ENCODE results near the gene FUT1. TPM values are rescaled to one million over a fixed set of nuclear protein-coding genes. Genes with fewer than 3 reads are reported as not detected.

The FUT1 gene
- total and polyA plus RNA-seq, 9 of the 15 experiments (the other 6 are each of a cell fraction or from before 2014, with no cell fraction given): 2.3 to 18.5 (median 8.8) TPM

GRCh38 chr19:48784527-48784926 is 32.1 kb upstream of the FUT1 start (continued):
- TF ChIP-seq, protein P1, sequence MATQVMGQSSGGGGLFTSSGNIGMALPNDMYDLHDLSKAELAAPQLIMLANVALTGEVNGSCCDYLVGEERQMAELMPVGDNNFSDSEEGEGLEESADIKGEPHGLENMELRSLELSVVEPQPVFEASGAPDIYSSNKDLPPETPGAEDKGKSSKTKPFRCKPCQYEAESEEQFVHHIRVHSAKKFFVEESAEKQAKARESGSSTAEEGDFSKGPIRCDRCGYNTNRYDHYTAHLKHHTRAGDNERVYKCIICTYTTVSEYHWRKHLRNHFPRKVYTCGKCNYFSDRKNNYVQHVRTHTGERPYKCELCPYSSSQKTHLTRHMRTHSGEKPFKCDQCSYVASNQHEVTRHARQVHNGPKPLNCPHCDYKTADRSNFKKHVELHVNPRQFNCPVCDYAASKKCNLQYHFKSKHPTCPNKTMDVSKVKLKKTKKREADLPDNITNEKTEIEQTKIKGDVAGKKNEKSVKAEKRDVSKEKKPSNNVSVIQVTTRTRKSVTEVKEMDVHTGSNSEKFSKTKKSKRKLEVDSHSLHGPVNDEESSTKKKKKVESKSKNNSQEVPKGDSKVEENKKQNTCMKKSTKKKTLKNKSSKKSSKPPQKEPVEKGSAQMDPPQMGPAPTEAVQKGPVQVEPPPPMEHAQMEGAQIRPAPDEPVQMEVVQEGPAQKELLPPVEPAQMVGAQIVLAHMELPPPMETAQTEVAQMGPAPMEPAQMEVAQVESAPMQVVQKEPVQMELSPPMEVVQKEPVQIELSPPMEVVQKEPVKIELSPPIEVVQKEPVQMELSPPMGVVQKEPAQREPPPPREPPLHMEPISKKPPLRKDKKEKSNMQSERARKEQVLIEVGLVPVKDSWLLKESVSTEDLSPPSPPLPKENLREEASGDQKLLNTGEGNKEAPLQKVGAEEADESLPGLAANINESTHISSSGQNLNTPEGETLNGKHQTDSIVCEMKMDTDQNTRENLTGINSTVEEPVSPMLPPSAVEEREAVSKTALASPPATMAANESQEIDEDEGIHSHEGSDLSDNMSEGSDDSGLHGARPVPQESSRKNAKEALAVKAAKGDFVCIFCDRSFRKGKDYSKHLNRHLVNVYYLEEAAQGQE (IDR thresholded peaks at IDR 0.05; ENCODE audit: borderline replicate concordance): peak; percentile 96
- TF ChIP-seq, protein P1 (CRISPR knock-in tag; IDR thresholded peaks at IDR 0.05; ENCODE audit: low read depth): no peak
- no peak for TF ChIP-seq ZNF444 (CRISPR knock-in tag; IDR thresholded peaks at IDR 0.05)
- TF ChIP-seq KLF10 (CRISPR knock-in tag; IDR thresholded peaks at IDR 0.05): no peak
- TF ChIP-seq BMI1 (IDR thresholded peaks at IDR 0.05; ENCODE audit: low read length): no peak
- peak; percentile 78; the same call in 1 of the 2 replicates for TF ChIP-seq NBN (IDR thresholded peaks at IDR 0.05; ENCODE audit: low read depth)
- TF ChIP-seq TCFL5 (CRISPR knock-in tag; conservative IDR thresholded peaks at IDR 0.05): no peak
- TF ChIP-seq SIN3A (IDR thresholded peaks at IDR 0.05; ENCODE audit: borderline replicate concordance in 2 of 2, control insufficient read depth in 1 of 2, low read depth in 2 of 2, low read length in 2 of 2): no peak
- TF ChIP-seq HCFC1 (IDR thresholded peaks at IDR 0.05; ENCODE audit: low read depth, low read length): 0 out of 2 replicates have a peak, but pooled peaks have one; percentile 18
- no peak for TF ChIP-seq MEF2A (IDR thresholded peaks at IDR 0.05; ENCODE audit: control insufficient read depth, low read depth, low read length)
- TF ChIP-seq, protein P2, sequence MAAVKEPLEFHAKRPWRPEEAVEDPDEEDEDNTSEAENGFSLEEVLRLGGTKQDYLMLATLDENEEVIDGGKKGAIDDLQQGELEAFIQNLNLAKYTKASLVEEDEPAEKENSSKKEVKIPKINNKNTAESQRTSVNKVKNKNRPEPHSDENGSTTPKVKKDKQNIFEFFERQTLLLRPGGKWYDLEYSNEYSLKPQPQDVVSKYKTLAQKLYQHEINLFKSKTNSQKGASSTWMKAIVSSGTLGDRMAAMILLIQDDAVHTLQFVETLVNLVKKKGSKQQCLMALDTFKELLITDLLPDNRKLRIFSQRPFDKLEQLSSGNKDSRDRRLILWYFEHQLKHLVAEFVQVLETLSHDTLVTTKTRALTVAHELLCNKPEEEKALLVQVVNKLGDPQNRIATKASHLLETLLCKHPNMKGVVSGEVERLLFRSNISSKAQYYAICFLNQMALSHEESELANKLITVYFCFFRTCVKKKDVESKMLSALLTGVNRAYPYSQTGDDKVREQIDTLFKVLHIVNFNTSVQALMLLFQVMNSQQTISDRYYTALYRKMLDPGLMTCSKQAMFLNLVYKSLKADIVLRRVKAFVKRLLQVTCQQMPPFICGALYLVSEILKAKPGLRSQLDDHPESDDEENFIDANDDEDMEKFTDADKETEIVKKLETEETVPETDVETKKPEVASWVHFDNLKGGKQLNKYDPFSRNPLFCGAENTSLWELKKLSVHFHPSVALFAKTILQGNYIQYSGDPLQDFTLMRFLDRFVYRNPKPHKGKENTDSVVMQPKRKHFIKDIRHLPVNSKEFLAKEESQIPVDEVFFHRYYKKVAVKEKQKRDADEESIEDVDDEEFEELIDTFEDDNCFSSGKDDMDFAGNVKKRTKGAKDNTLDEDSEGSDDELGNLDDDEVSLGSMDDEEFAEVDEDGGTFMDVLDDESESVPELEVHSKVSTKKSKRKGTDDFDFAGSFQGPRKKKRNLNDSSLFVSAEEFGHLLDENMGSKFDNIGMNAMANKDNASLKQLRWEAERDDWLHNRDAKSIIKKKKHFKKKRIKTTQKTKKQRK (IDR thresholded peaks at IDR 0.05; ENCODE audit: borderline replicate concordance, low read depth, low read length): no peak
- no peak for TF ChIP-seq IRF2 (CRISPR knock-in tag; IDR thresholded peaks at IDR 0.05)
- peak; percentile 65 for TF ChIP-seq VEZF1 (CRISPR knock-in tag; IDR thresholded peaks at IDR 0.05)

Measured in K562 (cell line).